Measurements from ENCODE around the gene AFF1.

AFF1 gene

GRCh38 chr4:86957215-86957614 is 22.4 kb downstream of the AFF1 start:
- H3K4me3 ChIP-seq (ENCODE audit: low read length): no peak overlapping the region; the same call in 1 of the 2 replicates
- no peak for TF ChIP-seq ZNF274 (IDR thresholded peaks at IDR 0.05; ENCODE audit: low read depth, low read length)

GRCh38 chr4:86959588-86960500 is 25.0 kb downstream of the AFF1 start:
- H3K4me3 ChIP-seq (ENCODE audit: low read length): peak overlapping the region; percentile 43; the same call in 1 of the 2 replicates
- no peak for TF ChIP-seq ZNF274 (IDR thresholded peaks at IDR 0.05; ENCODE audit: low read depth, low read length)

GRCh38 chr4:86960557-86960961 is 25.7 kb downstream of the AFF1 start:
- H3K4me3 ChIP-seq (ENCODE audit: low read length): peak overlapping the region; percentile 58; the same call in 1 of the 2 replicates
- TF ChIP-seq ZNF274 (IDR thresholded peaks at IDR 0.05; ENCODE audit: low read depth, low read length): no peak

- H3K4me3 ChIP-seq (ENCODE audit: low read length): peak overlapping the region; percentile 58; the same call in 1 of the 2 replicates
- no peak for TF ChIP-seq ZNF274 (IDR thresholded peaks at IDR 0.05; ENCODE audit: low read depth, low read length)
Measured at GRCh38 chr4:86961116-86961515, 26.3 kb downstream of the AFF1 start.

DNA sequence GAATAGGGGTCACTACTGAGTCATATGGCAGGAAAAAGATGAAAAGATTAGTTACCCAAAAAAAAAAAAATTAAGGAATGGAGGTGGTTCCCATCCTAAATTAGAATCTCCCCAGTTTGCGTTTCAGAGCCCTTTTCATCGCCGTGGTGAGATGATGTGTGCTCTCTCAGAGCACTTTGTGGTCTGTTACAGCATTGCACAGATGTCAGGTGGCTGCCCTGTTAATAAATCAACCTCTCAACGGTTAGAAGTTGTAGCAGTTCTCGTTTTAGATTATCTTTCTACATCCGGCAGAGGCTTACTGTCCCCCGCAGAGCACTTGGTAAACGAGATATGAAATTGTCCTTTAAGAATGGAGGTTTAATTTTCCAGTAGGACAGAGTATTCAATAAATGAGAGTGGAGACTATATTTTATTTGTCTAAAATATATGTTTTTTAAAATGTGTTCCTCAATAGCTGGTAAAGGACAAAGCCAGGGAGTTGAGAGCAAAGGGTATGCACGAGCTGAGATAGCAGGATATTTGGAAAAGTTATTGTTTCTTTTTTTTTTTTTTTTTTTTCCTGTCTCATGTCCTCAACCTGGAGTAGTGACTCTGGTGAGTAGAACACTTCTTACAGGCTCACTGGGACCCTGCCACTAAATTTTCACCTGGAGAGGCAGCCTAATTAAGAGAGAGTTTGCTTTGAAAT is 26.9 kb downstream of the AFF1 start:
- peak overlapping the region; percentile 62 for H3K4me3 ChIP-seq (ENCODE audit: low read length)
- no peak for TF ChIP-seq ZNF274 (IDR thresholded peaks at IDR 0.05; ENCODE audit: low read depth, low read length)

DNA sequence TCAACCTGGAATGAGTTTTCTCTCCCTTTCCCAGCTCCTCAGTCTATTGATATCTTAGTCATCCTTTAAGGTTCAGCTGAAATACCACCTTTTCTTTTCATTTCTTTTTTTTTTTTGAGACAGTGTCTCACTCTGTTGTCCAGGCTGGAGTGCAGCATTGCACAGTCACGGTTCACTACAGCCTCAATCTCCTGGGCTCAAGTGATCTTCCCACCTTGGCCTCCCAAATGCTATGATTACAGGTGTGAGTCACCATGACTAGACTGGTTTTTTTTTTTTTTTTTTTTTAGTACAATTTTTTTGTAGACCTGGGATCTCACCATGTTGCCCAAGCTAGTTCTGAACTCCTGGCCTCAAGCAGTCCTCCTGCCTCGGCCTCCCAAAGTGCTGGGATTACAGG is 28.9 kb downstream of the AFF1 start:
- TF ChIP-seq ZNF274 (IDR thresholded peaks at IDR 0.05; ENCODE audit: low read depth, low read length): no peak
- no peak overlapping the region for H3K4me3 ChIP-seq (ENCODE audit: low read length)

DNA sequence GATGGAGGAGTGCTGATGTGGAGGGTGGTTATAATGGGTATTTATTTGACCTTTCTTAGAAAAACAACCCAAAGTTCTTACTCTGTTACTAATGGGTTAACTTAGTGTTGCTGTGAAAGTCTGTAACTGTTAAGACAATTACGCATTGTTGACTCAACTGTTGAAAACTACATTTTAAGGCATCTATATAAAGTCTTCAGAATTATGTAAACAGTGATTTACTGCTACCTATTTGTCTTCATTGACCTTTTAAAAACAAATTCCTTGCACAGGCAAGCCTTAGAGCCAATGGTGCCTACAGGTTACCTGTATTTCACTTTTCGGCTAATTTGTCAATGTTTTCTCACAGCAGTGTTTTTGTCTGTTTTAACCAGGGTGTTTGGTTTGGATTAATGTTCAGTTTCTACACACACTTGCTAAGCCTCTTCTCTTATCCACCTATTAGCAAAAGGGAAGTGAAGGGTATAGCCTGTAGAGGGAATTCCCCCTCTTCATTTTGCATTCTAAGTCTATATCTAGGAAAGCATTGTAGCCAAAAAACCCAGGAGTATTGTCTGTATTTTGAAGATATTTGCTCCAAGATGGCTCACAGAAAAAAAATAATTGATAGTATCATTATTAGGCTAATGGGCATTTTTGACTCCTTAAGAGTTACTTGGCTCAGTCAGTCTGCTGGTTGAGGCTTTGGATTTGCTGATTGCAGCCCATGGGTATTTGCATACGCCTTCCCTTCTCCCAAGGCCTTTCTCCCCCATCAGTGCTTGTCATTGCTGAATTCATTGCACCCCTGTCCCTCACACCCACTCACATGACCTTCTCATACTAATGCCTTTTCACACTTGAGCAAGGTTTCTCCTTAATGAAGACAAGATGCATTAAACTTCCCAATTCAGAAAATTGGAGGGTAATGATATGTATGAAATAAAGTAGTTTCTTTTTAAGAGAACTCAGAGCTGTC is 30.5 kb downstream of the AFF1 start:
- peak overlapping the region; percentile 41; the same call in 1 of the 2 replicates for H3K4me3 ChIP-seq (ENCODE audit: low read length)
- no peak for TF ChIP-seq ZNF274 (IDR thresholded peaks at IDR 0.05; ENCODE audit: low read depth, low read length)

- no peak overlapping the region; the same call in 1 of the 2 replicates for H3K4me3 ChIP-seq (ENCODE audit: low read length)
- TF ChIP-seq ZNF274 (IDR thresholded peaks at IDR 0.05; ENCODE audit: low read depth, low read length): no peak
Measured at GRCh38 chr4:86967073-86967472, 32.3 kb downstream of the AFF1 start.

GRCh38 chr4:86967798-86968197 is 33.0 kb downstream of the AFF1 start:
- H3K4me3 ChIP-seq (ENCODE audit: low read length): no peak overlapping the region; the same call in 1 of the 2 replicates
- no peak for TF ChIP-seq ZNF274 (IDR thresholded peaks at IDR 0.05; ENCODE audit: low read depth, low read length)

GRCh38 chr4:86968547-86968946 is 33.7 kb downstream of the AFF1 start:
- H3K4me3 ChIP-seq (ENCODE audit: low read length): no peak overlapping the region
- no peak for TF ChIP-seq ZNF274 (IDR thresholded peaks at IDR 0.05; ENCODE audit: low read depth, low read length)

GRCh38 chr4:86970447-86971354 is 35.9 kb downstream of the AFF1 start:
- no peak for TF ChIP-seq ZNF274 (IDR thresholded peaks at IDR 0.05; ENCODE audit: low read depth, low read length)
- H3K4me3 ChIP-seq (ENCODE audit: low read length): no peak overlapping the region

DNA sequence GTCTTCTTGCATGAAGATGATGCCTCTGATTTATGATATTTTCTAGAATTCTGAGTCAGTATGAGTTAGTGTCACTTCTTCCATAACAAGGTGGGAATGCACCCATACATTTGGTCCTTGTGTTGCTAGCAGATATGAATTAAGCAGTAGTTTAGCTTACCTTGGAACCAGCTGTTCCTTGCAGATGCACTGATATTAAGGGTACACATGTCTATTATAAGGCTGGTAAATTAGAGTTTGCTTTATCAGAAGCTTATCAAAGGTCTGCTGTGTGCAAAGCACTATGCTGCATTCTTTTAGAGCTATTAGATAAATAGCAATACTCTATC is 36.5 kb downstream of the AFF1 start:
- H3K4me3 ChIP-seq (ENCODE audit: low read length): no peak overlapping the region
- no peak for TF ChIP-seq ZNF274 (IDR thresholded peaks at IDR 0.05; ENCODE audit: low read depth, low read length)

GRCh38 chr4:86972997-86973396 is 38.2 kb downstream of the AFF1 start:
- TF ChIP-seq ZNF274 (IDR thresholded peaks at IDR 0.05; ENCODE audit: low read depth, low read length): no peak
- H3K4me3 ChIP-seq (ENCODE audit: low read length): no peak overlapping the region
